Heart left ventricle (tissue), 16 donors: ENCODE results near the gene RAB11FIP4. TPM values are rescaled to one million over a fixed set of nuclear protein-coding genes. Genes with fewer than 3 reads are reported as not detected.

Experiments
- ATAC-seq, 4 donors: fragments of 200-7000 bp; cut with Tn5 transposase; one replicate each; pipeline ENCODE4 v1.9.1; 2020 to 2022; ENCODE audit warnings: moderate library complexity in 4 of 4, mild to moderate bottlenecking in 3 of 4, moderate number of reproducible peaks in 1 of 4
- DNase-seq, 5 donors: peaks; one replicate each; pipeline ENCODE4 v3.0.0-alpha.2; 2020
- H3K27ac ChIP-seq, 12 donors: fragments of 200-600 bp; sonication (generic) in 4 of 12; one replicate each; pipeline versions ENCODE4 v1.5.0 to v1.8.0; 2016 to 2022; ENCODE audit warnings: mild to moderate bottlenecking in 2 of 12
- H3K27me3 ChIP-seq, 9 donors: fragments of 200-600 bp; sonication (generic) in 2 of 9; one replicate each; pipeline versions ENCODE4 v1.5.1 to v1.8.0; 2016 to 2022; ENCODE audit warnings: mild to moderate bottlenecking in 3 of 9
- H3K36me3 ChIP-seq, 9 donors: fragments of 200-600 bp; sonication (generic) in 2 of 9; one replicate each; pipeline versions ENCODE4 v1.5.0 to v1.8.0; 2018 to 2022; ENCODE audit warnings: mild to moderate bottlenecking in 2 of 9
- H3K4me1 ChIP-seq, 12 donors: fragments of 200-600 bp; sonication (generic) in 4 of 12; one replicate each; pipeline versions ENCODE4 v1.5.0 to v1.8.0; 2016 to 2022; ENCODE audit warnings: mild to moderate bottlenecking in 3 of 12
- H3K4me3 ChIP-seq, 12 donors: fragments of 200-600 bp; sonication (generic) in 4 of 12; one replicate each; pipeline versions ENCODE4 v1.5.0 to v1.8.0; 2017 to 2022; ENCODE audit warnings: mild to moderate bottlenecking in 9 of 12, moderate library complexity in 4 of 12
- H3K9me3 ChIP-seq, 12 donors: fragments of 200-600 bp; sonication (generic) in 4 of 12; one replicate each; pipeline versions ENCODE4 v1.5.0 to v1.8.0; 2016 to 2022; ENCODE audit warnings: mild to moderate bottlenecking in 1 of 12
- CTCF ChIP-seq, 12 donors: fragments of 200-600 bp; sonication (generic) in 4 of 12; IDR thresholded peaks; one replicate each; pipeline versions ENCODE4 v1.5.0 to v1.8.0; 2018 to 2022; ENCODE audit warnings: antibody characterized with exemption in 12 of 12, mild to moderate bottlenecking in 5 of 12
- POLR2A ChIP-seq, 2 donors: fragments of 450-650 bp; IDR thresholded peaks; one replicate each; pipeline ENCODE4 v1.6.1; 2017; ENCODE audit warnings: antibody characterized with exemption in 2 of 2, mild to moderate bottlenecking in 2 of 2, moderate library complexity in 2 of 2
- WGBS, 4 donors: extraction: QIAGEN DNeasy Blood & Tissue Kit in 2 of 4; methylation state at CpG; one replicate each; pipeline versions ENCODE4 v1.1.5 to v1.1.7; 2013 to 2018; 5-methylcytosine and 5-hydroxymethylcytosine counted together
- intact Hi-C, 10 donors: fragments of 100-400 bp; cut with DNase I; formaldehyde crosslinking; loops; one replicate each; pipeline versions ENCODE4 v1.11.1 to v1.14.2; 2022
- polyA plus RNA-seq, 2 donors: library from polyadenylated mRNA; stranded (reverse); fragments of 200-250 nt; gene quantifications; one replicate each; pipeline ENCODE4 v1.2.3, GENCODE V29; 2013
- total RNA-seq, 9 donors: library from RNA; depleted of rRNA in 2 of 9; stranded (reverse); fragments of >200 nt in 2 of 9; fragmentation: NEBNext Ultra II Directional in 3 of 9; extraction: Animal tissue kit (Norgen Biotek cat#: 25700) in 3 of 9; gene quantifications; one replicate each; pipeline versions ENCODE4 v1.1.0 to v1.2.4, GENCODE V29; 2016 to 2023
- donor health status: ischemic (EF 13 %, LVEDD 7.1; RV severe dilation, severe dysfunction).
- donor health status: healthy with polysubstance abuse.
- donor health status: DM: no; HTN: yes; CAD: no.
- donor health status: DM: no; HTN: no; CAD: no.
- donor health status: ischemic (EF 25% LVEDD 6.9; RV normal size, moderate dysfunction).
- donor health status: ischemic (EF 25% LVEDD 5.7; RV mildly dilated, moderate dysfunction).
- donor health status: healthy.
- donor health status: DM: yes; HTN: yes; CAD: no.
- donor health status: ischemic (EF 35%, LVEDD 5.7; RV mildly dilated, moderate dysfunction).
- donor health status: nonischemic (EF 11% LVEDD 7.7; RV severe dilation, severe dysfunction).
- donor health status: DM: yes; HTN: yes; CAD: no.
- donor health status: PGD.
- donor health status: ischemic (EF 29% LVEDD 5.4; RV normal size, mild dysfunction).
- donor health status: nonischemic (EF 23%, LVEDD 6.1; RV moderate dilation, normal function).

The RAB11FIP4 gene
- total and polyA plus RNA-seq, 11 donors = 1.5 to 13.7 (median 8.3) TPM

GRCh38 chr17:31553506-31553905 lies 162.0 kb downstream of the RAB11FIP4 start:
- intact Hi-C loops = loop anchor here in 3 of 10 donors (5.0 to 10.0 kb wide), 3 partner anchors 141 to 304 kb away; partner anchors contain the start of gene COPRS (in 1 of the 3)
- TF ChIP-seq POLR2A (IDR thresholded peaks at IDR 0.05) = no peak
- TF ChIP-seq CTCF (IDR thresholded peaks at IDR 0.05) = no peak
- Histone ChIP-seq H3K4me3 (no peak overlapping the region), H3K36me3 (no peaks in the 10 kb centered on the region), H3K27me3 (no peaks in the 10 kb centered on the region), H3K9me3 (no peaks in the 10 kb centered on the region), H3K4me1 (peaks cover 0 to 17% (median 5%) of the 10 kb centered on the region in 12 donors), H3K27ac (no peak overlapping the region)
- ATAC-seq = no peak
- DNase-seq = no peak
- WGBS, 4 donors = 79 to 85% (median 81%) methylated on average over 5 of the region's 5 CpGs

GRCh38 chr17:31554930-31555329 lies 163.5 kb downstream of the RAB11FIP4 start:
- WGBS, 4 donors = 86 to 91% (median 90%) methylated on average over 1 of the region's 1 CpG
- no peak overlapping the region for H3K4me3 ChIP-seq

GRCh38 chr17:31556969-31557645 lies 165.6 kb downstream of the RAB11FIP4 start:
- no peak overlapping the region for H3K4me3 ChIP-seq
- 78 to 87% (median 85%) methylated on average over 12 to 13 of the region's 13 CpGs for WGBS, 4 donors
- ATAC-seq (no peak), DNase-seq (no peak)
- TF ChIP-seq CTCF (IDR thresholded peaks at IDR 0.05) (no peak), POLR2A (IDR thresholded peaks at IDR 0.05) (no peak)
- intact Hi-C loops = loop anchor here in 6 of 10 donors (5.0 to 10.0 kb wide), 6 partner anchors 138 to 345 kb away; partner anchors contain the start of genes COPRS (in 1 of the 6) and UTP6 (in 1 of the 6)
- H3K27ac ChIP-seq = no peak overlapping the region
- H3K27me3 ChIP-seq = no peaks in the 10 kb centered on the region
- H3K9me3 ChIP-seq = no peaks in the 10 kb centered on the region
- H3K36me3 ChIP-seq = no peaks in the 10 kb centered on the region
- H3K4me1 ChIP-seq = peaks cover 0 to 36% (median 28%) of the 10 kb centered on the region in 12 donors

More at GRCh38 chr17:31554930-31555329, 163.5 kb downstream of the RAB11FIP4 start:
- Histone ChIP-seq H3K4me1 (peaks cover 0 to 22% (median 8%) of the 10 kb centered on the region in 12 donors), H3K9me3 (no peaks in the 10 kb centered on the region), H3K27ac (no peak overlapping the region), H3K36me3 (no peaks in the 10 kb centered on the region), H3K27me3 (no peaks in the 10 kb centered on the region)
- ATAC-seq (no peak), DNase-seq (no peak)
- intact Hi-C loops = loop anchor here in 6 of 10 donors (5.0 to 10.0 kb wide), 6 partner anchors 140 to 347 kb away; partner anchors contain the start of genes COPRS (in 2 of the 6) and UTP6 (in 1 of the 6)
- no peak for TF ChIP-seq CTCF (IDR thresholded peaks at IDR 0.05)
- TF ChIP-seq POLR2A (IDR thresholded peaks at IDR 0.05) = no peak
